ENCODE measurements around the gene TRMT2A.

Gene TRMT2A

DNA sequence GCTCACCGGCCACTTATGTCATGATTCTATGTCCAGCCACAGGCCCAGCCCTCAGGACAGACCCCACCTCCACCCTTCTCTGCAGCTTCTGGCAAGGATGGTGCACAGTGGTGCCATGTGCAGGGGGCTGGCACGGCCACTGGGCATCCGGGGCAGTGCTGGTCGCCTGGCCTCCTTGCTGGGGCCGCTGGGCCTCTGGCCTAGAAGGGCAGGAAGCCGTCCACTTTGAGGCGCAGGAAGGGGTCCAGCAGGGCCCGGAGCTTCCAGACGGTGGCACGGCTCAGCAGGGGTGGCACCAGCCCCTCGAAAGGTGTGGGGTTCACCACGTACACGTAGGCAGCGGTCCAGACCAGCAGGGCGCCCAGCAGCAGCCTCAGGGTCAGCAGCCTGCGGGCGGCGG is 31.4 kb upstream of the TRMT2A start:
- no peak overlapping the region for H2AFZ ChIP-seq (ENCODE audit: low read length)
- TF ChIP-seq, protein P1, sequence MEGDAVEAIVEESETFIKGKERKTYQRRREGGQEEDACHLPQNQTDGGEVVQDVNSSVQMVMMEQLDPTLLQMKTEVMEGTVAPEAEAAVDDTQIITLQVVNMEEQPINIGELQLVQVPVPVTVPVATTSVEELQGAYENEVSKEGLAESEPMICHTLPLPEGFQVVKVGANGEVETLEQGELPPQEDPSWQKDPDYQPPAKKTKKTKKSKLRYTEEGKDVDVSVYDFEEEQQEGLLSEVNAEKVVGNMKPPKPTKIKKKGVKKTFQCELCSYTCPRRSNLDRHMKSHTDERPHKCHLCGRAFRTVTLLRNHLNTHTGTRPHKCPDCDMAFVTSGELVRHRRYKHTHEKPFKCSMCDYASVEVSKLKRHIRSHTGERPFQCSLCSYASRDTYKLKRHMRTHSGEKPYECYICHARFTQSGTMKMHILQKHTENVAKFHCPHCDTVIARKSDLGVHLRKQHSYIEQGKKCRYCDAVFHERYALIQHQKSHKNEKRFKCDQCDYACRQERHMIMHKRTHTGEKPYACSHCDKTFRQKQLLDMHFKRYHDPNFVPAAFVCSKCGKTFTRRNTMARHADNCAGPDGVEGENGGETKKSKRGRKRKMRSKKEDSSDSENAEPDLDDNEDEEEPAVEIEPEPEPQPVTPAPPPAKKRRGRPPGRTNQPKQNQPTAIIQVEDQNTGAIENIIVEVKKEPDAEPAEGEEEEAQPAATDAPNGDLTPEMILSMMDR (conservative IDR thresholded peaks at IDR 0.05; ENCODE audit: low read length) = no peak
- no peak for TF ChIP-seq EZH2phosphoT487 (IDR thresholded peaks at IDR 0.05; ENCODE audit: borderline replicate concordance)
- H3K4me3 ChIP-seq (ENCODE audit: low read length, poor library complexity, severe bottlenecking) = no peak overlapping the region
- no peaks in the 10 kb centered on the region for H3K27me3 ChIP-seq (ENCODE audit: insufficient read depth, low read length, poor library complexity, severe bottlenecking)
- H4K20me1 ChIP-seq (ENCODE audit: insufficient read depth, low read length, poor library complexity, severe bottlenecking) = no peaks in the 10 kb centered on the region
- no peak overlapping the region for H3K9ac ChIP-seq (ENCODE audit: low read depth, low read length, poor library complexity, severe bottlenecking)
- H3K79me2 ChIP-seq (ENCODE audit: insufficient read depth, low read length) = no peaks in the 10 kb centered on the region
- H3K4me2 ChIP-seq (ENCODE audit: low read depth, low read length, poor library complexity, severe bottlenecking) = no peak overlapping the region
- H3K4me1 ChIP-seq (ENCODE audit: insufficient read depth, low read length, poor library complexity, severe bottlenecking) = peaks cover 12% of the 10 kb centered on the region
- H3K9me3 ChIP-seq (ENCODE audit: insufficient read depth, low read depth, low read length) = no peaks in the 10 kb centered on the region
- no peaks in the 10 kb centered on the region for H3F3A ChIP-seq (ENCODE audit: low read depth)
- no peaks in the 10 kb centered on the region for H3K36me3 ChIP-seq (ENCODE audit: insufficient read depth, low read length)
- H3K9me2 ChIP-seq (replicated peaks; ENCODE audit: low read depth, low read length) = no peaks in the 10 kb centered on the region

DNA sequence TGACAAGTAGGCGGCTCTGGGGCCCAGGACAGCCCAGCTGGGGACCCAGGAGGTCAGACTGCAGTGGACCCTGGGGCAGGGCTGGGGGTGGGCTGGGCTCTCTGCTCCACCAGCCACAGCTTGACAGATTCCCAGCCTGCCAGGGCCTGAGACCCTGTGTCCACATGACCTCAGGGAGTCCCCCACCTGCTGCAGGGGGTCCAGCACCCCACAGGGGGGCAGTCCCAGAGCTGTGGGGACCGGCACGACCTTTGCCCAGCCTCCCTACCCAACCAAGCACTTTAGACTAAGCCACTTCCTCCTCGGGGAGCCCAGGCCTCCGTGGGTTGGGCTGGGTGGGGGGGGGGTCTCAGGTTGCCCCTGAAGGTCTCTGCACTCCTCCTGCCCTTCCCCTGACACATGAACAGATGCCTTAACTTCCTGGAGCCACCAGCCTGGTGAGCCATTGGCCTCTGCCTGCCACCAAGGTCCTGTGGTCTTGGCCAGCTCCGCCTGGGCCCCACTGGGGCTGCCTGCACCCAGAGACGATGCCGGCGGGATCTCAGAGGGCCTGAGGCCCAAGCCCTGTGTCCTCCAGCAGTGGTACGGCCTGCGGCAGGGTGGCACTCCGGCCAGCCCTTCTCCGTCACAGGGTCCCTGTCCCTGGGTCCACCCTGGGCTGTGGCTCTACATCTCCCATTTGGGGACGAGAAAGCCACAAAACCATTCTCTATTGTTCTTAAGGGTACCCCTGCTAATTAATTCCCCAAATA is 30.4 kb upstream of the TRMT2A start:
- H2AFZ ChIP-seq (ENCODE audit: low read length) = no peak overlapping the region
- peaks cover 12% of the 10 kb centered on the region for H3K4me1 ChIP-seq (ENCODE audit: insufficient read depth, low read length, poor library complexity, severe bottlenecking)
- H3K9me3 ChIP-seq (ENCODE audit: insufficient read depth, low read depth, low read length) = no peaks in the 10 kb centered on the region
- H3K4me3 ChIP-seq (ENCODE audit: low read length, poor library complexity, severe bottlenecking) = no peak overlapping the region
- H3K27me3 ChIP-seq (ENCODE audit: insufficient read depth, low read length, poor library complexity, severe bottlenecking) = no peaks in the 10 kb centered on the region
- H3K79me2 ChIP-seq (ENCODE audit: insufficient read depth, low read length) = no peaks in the 10 kb centered on the region
- H3K4me2 ChIP-seq (ENCODE audit: low read depth, low read length, poor library complexity, severe bottlenecking) = peak overlapping the region; percentile 50
- TF ChIP-seq, protein P1 (conservative IDR thresholded peaks at IDR 0.05; ENCODE audit: low read length) = no peak
- no peak for TF ChIP-seq EZH2phosphoT487 (IDR thresholded peaks at IDR 0.05; ENCODE audit: borderline replicate concordance)
- H3F3A ChIP-seq (ENCODE audit: low read depth) = no peaks in the 10 kb centered on the region
- H3K9ac ChIP-seq (ENCODE audit: low read depth, low read length, poor library complexity, severe bottlenecking) = peak overlapping the region; percentile 32
- H4K20me1 ChIP-seq (ENCODE audit: insufficient read depth, low read length, poor library complexity, severe bottlenecking) = no peaks in the 10 kb centered on the region
- H3K9me2 ChIP-seq (replicated peaks; ENCODE audit: low read depth, low read length) = no peaks in the 10 kb centered on the region
- no peaks in the 10 kb centered on the region for H3K36me3 ChIP-seq (ENCODE audit: insufficient read depth, low read length)

DNA sequence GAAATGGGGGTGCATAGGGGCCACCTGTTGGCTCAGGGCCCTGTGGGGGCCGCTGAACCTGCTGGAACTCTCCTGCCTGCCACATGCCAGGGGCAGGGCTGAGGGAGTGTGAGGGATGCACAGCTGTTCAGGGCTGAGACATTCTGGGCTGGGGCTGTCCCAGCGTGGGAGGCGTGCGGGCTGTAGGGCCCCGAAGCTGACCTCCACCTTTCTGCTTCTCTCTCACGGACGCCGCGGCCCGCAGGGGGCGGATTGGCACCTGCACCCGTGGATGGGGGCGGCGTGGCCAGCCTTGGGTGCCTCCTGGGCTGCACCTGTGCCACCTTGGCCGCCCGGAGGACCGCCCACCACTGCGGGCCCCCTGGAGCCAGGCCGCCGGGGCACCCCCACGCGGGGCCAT is 29.8 kb upstream of the TRMT2A start:
- peaks cover 12% of the 10 kb centered on the region for H3K4me1 ChIP-seq (ENCODE audit: insufficient read depth, low read length, poor library complexity, severe bottlenecking)
- H4K20me1 ChIP-seq (ENCODE audit: insufficient read depth, low read length, poor library complexity, severe bottlenecking) = no peaks in the 10 kb centered on the region
- H3K79me2 ChIP-seq (ENCODE audit: insufficient read depth, low read length) = no peaks in the 10 kb centered on the region
- peak overlapping the region; percentile 50 for H3K4me2 ChIP-seq (ENCODE audit: low read depth, low read length, poor library complexity, severe bottlenecking)
- H3K27me3 ChIP-seq (ENCODE audit: insufficient read depth, low read length, poor library complexity, severe bottlenecking) = no peaks in the 10 kb centered on the region
- TF ChIP-seq, protein P1 (conservative IDR thresholded peaks at IDR 0.05; ENCODE audit: low read length) = no peak
- no peak for TF ChIP-seq EZH2phosphoT487 (IDR thresholded peaks at IDR 0.05; ENCODE audit: borderline replicate concordance)
- H2AFZ ChIP-seq (ENCODE audit: low read length) = no peak overlapping the region
- H3F3A ChIP-seq (ENCODE audit: low read depth) = no peaks in the 10 kb centered on the region
- H3K9me3 ChIP-seq (ENCODE audit: insufficient read depth, low read depth, low read length) = no peaks in the 10 kb centered on the region
- H3K9me2 ChIP-seq (replicated peaks; ENCODE audit: low read depth, low read length) = no peaks in the 10 kb centered on the region
- no peak overlapping the region for H3K9ac ChIP-seq (ENCODE audit: low read depth, low read length, poor library complexity, severe bottlenecking)
- H3K36me3 ChIP-seq (ENCODE audit: insufficient read depth, low read length) = no peaks in the 10 kb centered on the region
- H3K4me3 ChIP-seq (ENCODE audit: low read length, poor library complexity, severe bottlenecking) = no peak overlapping the region

Data from Loucy (cell line).